WTC11 (cell line): ENCODE data around the gene APOL6. TPM values are rescaled to one million over a fixed set of nuclear protein-coding genes. Genes with fewer than 3 reads are reported as not detected.

Experiments used
- ATAC-seq: fragments of 200-7000 bp; cut with Tn5 transposase; 2 replicates; pipeline ENCODE4 v1.10.0; 2021; ENCODE audit warnings: mild to moderate bottlenecking, moderate library complexity
- CTCF ChIA-PET: fragments of 300-600 bp; sonication (Branson Sonifier 250); formaldehyde crosslinking; loops from one replicate; lab custom pipeline; 2021; ENCODE audit warnings: antibody characterized with exemption; lab: Charles Lee
- POLR2A ChIA-PET: fragments of 350-600 bp; sonication (Branson Sonifier 250); formaldehyde crosslinking; loops from one replicate; lab custom pipeline; 2021; ENCODE audit warnings: antibody characterized with exemption; lab: Charles Lee
- DNase-seq: peaks from one replicate; pipeline ENCODE4 v3.0.0; 2021; ENCODE audit warnings: low spot score
- H3K27ac Mint-ChIP-seq: 2 replicates; pipeline ENCODE4 v1.8.0; 2021; ENCODE audit warnings: mixed read lengths
- H3K27me3 Mint-ChIP-seq: 2 replicates; pipeline ENCODE4 v1.8.0; 2021; ENCODE audit warnings: low read depth, mild to moderate bottlenecking, moderate library complexity, mixed read lengths
- H3K36me3 Mint-ChIP-seq: 2 replicates; pipeline ENCODE4 v1.8.0; 2021; ENCODE audit warnings: mixed read lengths
- H3K4me1 Mint-ChIP-seq: 2 replicates; pipeline ENCODE4 v1.8.0; 2022; ENCODE audit warnings: mixed read lengths
- H3K4me3 Mint-ChIP-seq: 2 replicates; pipeline ENCODE4 v1.8.0; 2021; ENCODE audit warnings: mild to moderate bottlenecking, moderate library complexity, mixed read lengths
- H3K9me3 Mint-ChIP-seq: 2 replicates; pipeline ENCODE4 v1.8.0; 2021; ENCODE audit warnings: mixed read lengths
- E2F4 ChIP-seq: sonication (generic); formaldehyde crosslinking; IDR thresholded peaks from 2 replicates; pipeline ENCODE4 v1.8.1; 2022; ENCODE audit warnings: low read depth, mild to moderate bottlenecking, moderate library complexity, missing genetic modification reagents, borderline replicate concordance
- EMX1 ChIP-seq: fragments of 250-450 bp; sonication (Bioruptor Pico); IDR thresholded peaks from 2 replicates; pipeline ENCODE4 v1.8.0; 2021; ENCODE audit warnings: mild to moderate bottlenecking
- ERG ChIP-seq: fragments of 250-450 bp; sonication (Bioruptor Pico); IDR thresholded peaks from 2 replicates; pipeline ENCODE4 v1.8.0; 2021; ENCODE audit warnings: mild to moderate bottlenecking
- ESRRA ChIP-seq: sonication (generic); formaldehyde crosslinking; IDR thresholded peaks from 2 replicates; pipeline ENCODE4 v1.8.1; 2022; ENCODE audit warnings: mild to moderate bottlenecking, missing genetic modification reagents, borderline replicate concordance
- HMGA2 ChIP-seq: fragments of 250-450 bp; sonication (Bioruptor Pico); IDR thresholded peaks from 2 replicates; pipeline ENCODE4 v1.4.0; 2021; ENCODE audit warnings: mild to moderate bottlenecking, moderate library complexity
- KAT7 ChIP-seq: sonication (generic); formaldehyde crosslinking; IDR thresholded peaks from 2 replicates; pipeline ENCODE4 v1.8.1; 2023; ENCODE audit warnings: missing genetic modification reagents, mild to moderate bottlenecking, borderline replicate concordance
- MAX ChIP-seq: sonication (generic); formaldehyde crosslinking; IDR thresholded peaks from 2 replicates; pipeline ENCODE4 v1.8.0; 2022; ENCODE audit warnings: mild to moderate bottlenecking, missing genetic modification reagents
- MLX ChIP-seq: sonication (generic); formaldehyde crosslinking; IDR thresholded peaks from 2 replicates; pipeline ENCODE4 v1.8.1; 2023; ENCODE audit warnings: mild to moderate bottlenecking, missing genetic modification reagents, moderate library complexity
- MXD4 ChIP-seq: fragments of 250-450 bp; sonication (Bioruptor Pico); IDR thresholded peaks from 2 replicates; pipeline ENCODE4 v1.8.0; 2021; ENCODE audit warnings: mild to moderate bottlenecking, moderate library complexity, borderline replicate concordance
- NFATC4 ChIP-seq: fragments of 250-450 bp; sonication (Bioruptor Pico); IDR thresholded peaks from 2 replicates; pipeline ENCODE4 v1.9.0; 2021; ENCODE audit warnings: mild to moderate bottlenecking
- NR3C1 ChIP-seq: sonication (generic); formaldehyde crosslinking; conservative IDR thresholded peaks from 2 replicates; pipeline ENCODE4 v1.8.1; 2023; ENCODE audit warnings: low read depth, mild to moderate bottlenecking, missing genetic modification reagents
- PRDM15 ChIP-seq: sonication (generic); formaldehyde crosslinking; IDR thresholded peaks from 2 replicates; pipeline ENCODE4 v1.8.0; 2022; ENCODE audit warnings: missing genetic modification reagents
- ZBTB21 ChIP-seq: sonication (generic); formaldehyde crosslinking; IDR thresholded peaks from 2 replicates; pipeline ENCODE4 v1.8.1; 2023; ENCODE audit warnings: mild to moderate bottlenecking, missing genetic modification reagents, borderline replicate concordance
- ZNF317 ChIP-seq: sonication (generic); formaldehyde crosslinking; IDR thresholded peaks from 2 replicates; pipeline ENCODE4 v1.8.1; 2023; ENCODE audit warnings: low read depth, mild to moderate bottlenecking, moderate library complexity, missing genetic modification reagents, borderline replicate concordance
- ZNF671 ChIP-seq: fragments of 250-450 bp; sonication (Bioruptor Pico); IDR thresholded peaks from 2 replicates; pipeline ENCODE4 v1.8.0; 2021; ENCODE audit warnings: mild to moderate bottlenecking
- ZSCAN18 ChIP-seq: fragments of 250-450 bp; sonication (Bioruptor Pico); IDR thresholded peaks from 2 replicates; pipeline ENCODE4 v2.1.2; 2022; ENCODE audit warnings: mild to moderate bottlenecking, moderate library complexity
- total RNA-seq: library from RNA; stranded (reverse); gene quantifications from 3 replicates; pipeline ENCODE4 v1.2.3, GENCODE V29; 2021

APOL6 gene
- total RNA-seq, 1 experiment from 2014 or later, result 0.17 TPM

GRCh38 chr22:35711336-35711735 lies 63.1 kb downstream of the APOL6 start:
- TF ChIP-seq E2F4 (CRISPR knock-in tag) (no peak), NFATC4 (CRISPR knock-in tag) (no peak), NR3C1 (CRISPR knock-in tag) (no peak), MLX (CRISPR knock-in tag) (no peak), ERG (CRISPR knock-in tag) (no peak), ESRRA (CRISPR knock-in tag) (no peak), MAX (no peak), EMX1 (no peak), ZBTB21 (CRISPR knock-in tag) (no peak), ZNF317 (no peak), HMGA2 (no peak), KAT7 (CRISPR knock-in tag) (no peak), MXD4 (no peak), ZSCAN18 (CRISPR knock-in tag) (no peak), ZNF671 (CRISPR knock-in tag) (no peak)
- no peaks in the 10 kb centered on the region for H3K27me3 Mint-ChIP-seq
- H3K36me3 Mint-ChIP-seq, result no peaks in the 10 kb centered on the region
- no peak for DNase-seq
- H3K27ac Mint-ChIP-seq, result no peak overlapping the region
- POLR2A ChIA-PET, result no interaction called here
- peaks cover 9% of the 10 kb centered on the region for H3K9me3 Mint-ChIP-seq
- no peaks in the 10 kb centered on the region for H3K4me1 Mint-ChIP-seq
- CTCF ChIA-PET, result interaction anchor here (0.7 kb wide), 1 partner anchor 354 kb away, joined by 3 read pairs; no protein-coding TSS in a partner anchor
- H3K4me3 Mint-ChIP-seq, result no peak overlapping the region
- ATAC-seq, result no peak

GRCh38 chr22:35712672-35713071 lies 64.4 kb downstream of the APOL6 start:
- H3K4me1 Mint-ChIP-seq, result no peaks in the 10 kb centered on the region
- H3K36me3 Mint-ChIP-seq, result no peaks in the 10 kb centered on the region
- no peaks in the 10 kb centered on the region for H3K27me3 Mint-ChIP-seq
- ChIA-PET POLR2A (no interaction called here), CTCF (no interaction called here)
- TF ChIP-seq PRDM15 (CRISPR knock-in tag), result no peak
- ATAC-seq, result no peak
- no peak for DNase-seq
- H3K27ac Mint-ChIP-seq, result no peak overlapping the region
- H3K9me3 Mint-ChIP-seq, result peaks cover 9% of the 10 kb centered on the region
- H3K4me3 Mint-ChIP-seq, result no peak overlapping the region
